Neural progenitor cell (in vitro differentiated cells): ENCODE data around the gene FOXRED1. TPM values are rescaled to one million over a fixed set of nuclear protein-coding genes. Genes with fewer than 3 reads are reported as not detected.

Experiments used
- DNase-seq: peaks from one replicate; pipeline ENCODE4 v3.0.0-alpha.2; 2016; ENCODE audit warnings: low spot score
- H2AFZ ChIP-seq: fragments of 200-600 bp; sonication (generic); replicated peaks from 2 replicates; pipeline ENCODE4 v1.6.1; 2016; ENCODE audit warnings: antibody characterized with exemption
- H3F3A ChIP-seq: fragments of 200-600 bp; sonication (generic); 2 replicates; pipeline ENCODE4 v1.6.1; 2016; ENCODE audit warnings: antibody characterized with exemption, low read depth
- H3K27ac ChIP-seq: fragments of 200-600 bp; sonication (generic); 2 replicates; pipeline ENCODE4 v1.5.1; 2016; ENCODE audit warnings: mild to moderate bottlenecking
- H3K27me3 ChIP-seq: fragments of 200-600 bp; sonication (generic); 2 replicates; pipeline ENCODE4 v1.6.1; 2016; ENCODE audit warnings: mild to moderate bottlenecking, moderate library complexity
- H3K36me3 ChIP-seq: fragments of 200-600 bp; sonication (generic); 2 replicates; pipeline ENCODE4 v1.5.1; 2016
- H3K4me1 ChIP-seq: fragments of 200-600 bp; sonication (generic); 2 replicates; pipeline ENCODE4 v1.6.1; 2016; ENCODE audit warnings: mixed run types
- H3K4me2 ChIP-seq: fragments of 200-600 bp; sonication (generic); 2 replicates; pipeline ENCODE4 v1.6.1; 2016
- H3K4me3 ChIP-seq: fragments of 200-600 bp; sonication (generic); 2 replicates; pipeline ENCODE4 v1.5.1; 2016
- H3K79me2 ChIP-seq: fragments of 200-600 bp; sonication (generic); 2 replicates; pipeline ENCODE4 v1.6.1; 2016; ENCODE audit warnings: low read depth
- H3K9ac ChIP-seq: fragments of 200-600 bp; sonication (generic); 2 replicates; pipeline ENCODE4 v1.6.1; 2016
- H3K9me3 ChIP-seq: fragments of 200-600 bp; sonication (generic); 2 replicates; pipeline ENCODE4 v1.5.1; 2016; ENCODE audit warnings: low read depth
- H4K20me1 ChIP-seq: fragments of 200-600 bp; sonication (generic); 2 replicates; pipeline ENCODE4 v1.6.1; 2016; ENCODE audit warnings: low read depth
- H3K27ac Mint-ChIP-seq: 3 replicates; pipeline ENCODE4 v1.8.0; 2021; ENCODE audit warnings: mixed read lengths
- H3K27me3 Mint-ChIP-seq: 2 replicates; pipeline ENCODE4 v1.8.0; 2022; ENCODE audit warnings: low read depth, mild to moderate bottlenecking, inconsistent platforms, moderate library complexity, mixed read lengths; ENCODE audit not compliant: insufficient read depth
- H3K36me3 Mint-ChIP-seq: 3 replicates; pipeline ENCODE4 v1.8.0; 2021; ENCODE audit warnings: mixed read lengths
- H3K4me1 Mint-ChIP-seq: 3 replicates; pipeline ENCODE4 v1.8.0; 2021; ENCODE audit warnings: mixed read lengths
- H3K4me3 Mint-ChIP-seq: 3 replicates; pipeline ENCODE4 v1.8.0; 2021; ENCODE audit warnings: mild to moderate bottlenecking, moderate library complexity, mixed read lengths
- H3K9me3 Mint-ChIP-seq: 3 replicates; pipeline ENCODE4 v1.8.0; 2020; ENCODE audit warnings: mixed read lengths
- CTCF ChIP-seq: fragments of 200-600 bp; sonication (generic); IDR thresholded peaks from 2 replicates; pipeline ENCODE4 v1.5.1; 2017; ENCODE audit warnings: antibody characterized with exemption, mild to moderate bottlenecking
- EZH2 ChIP-seq: fragments of 200-600 bp; sonication (generic); IDR thresholded peaks from 2 replicates; pipeline ENCODE4 v1.6.1; 2017; ENCODE audit warnings: antibody characterized with exemption, mild to moderate bottlenecking, moderate library complexity
- EZH2phosphoT487 ChIP-seq: fragments of 200-600 bp; sonication (generic); IDR thresholded peaks from 2 replicates; pipeline ENCODE4 v1.6.1; 2017; ENCODE audit warnings: antibody characterized with exemption
- total RNA-seq: library from RNA; depleted of rRNA; stranded (reverse); fragments of >200 nt; gene quantifications from 2 replicates; pipeline ENCODE4 v1.2.3, GENCODE V29; 2015; ENCODE audit warnings: low replicate concordance

The FOXRED1 gene
- total RNA-seq, 1 donor from 2014 or later = 25.8 TPM

- no peaks in the 10 kb centered on the region for H3K9me3 Mint-ChIP-seq
- Histone ChIP-seq H3K79me2 (peaks cover 41% of the 10 kb centered on the region), H3K4me2 (no peak overlapping the region), H3K9me3 (no peaks in the 10 kb centered on the region), H4K20me1 (peaks cover 7% of the 10 kb centered on the region), H3K4me1 (no peaks in the 10 kb centered on the region), H3F3A (no peaks in the 10 kb centered on the region), H2AFZ (no peak overlapping the region), H3K27me3 (no peaks in the 10 kb centered on the region), H3K27ac (no peak overlapping the region), H3K4me3 (no peak overlapping the region), H3K36me3 (no peaks in the 10 kb centered on the region), H3K9ac (no peak overlapping the region)
- peaks cover 2% of the 10 kb centered on the region for H3K27me3 Mint-ChIP-seq
- H3K36me3 Mint-ChIP-seq = peaks cover 9% of the 10 kb centered on the region
- no peak overlapping the region for H3K27ac Mint-ChIP-seq
- DNase-seq = no peak
- no peak overlapping the region for H3K4me3 Mint-ChIP-seq
- H3K4me1 Mint-ChIP-seq = no peaks in the 10 kb centered on the region
- TF ChIP-seq CTCF (no peak), EZH2phosphoT487 (no peak), EZH2 (no peak)
Observed at GRCh38 chr11:126231725-126232459, 37.1 kb upstream of the FOXRED1 start.

- Mint-ChIP-seq H3K27ac (no peak overlapping the region), H3K9me3 (no peaks in the 10 kb centered on the region), H3K4me3 (no peak overlapping the region), H3K36me3 (peaks cover 7% of the 10 kb centered on the region), H3K4me1 (no peaks in the 10 kb centered on the region), H3K27me3 (peaks cover 2% of the 10 kb centered on the region)
- Histone ChIP-seq H2AFZ (no peak overlapping the region), H4K20me1 (peaks cover 7% of the 10 kb centered on the region), H3K27me3 (no peaks in the 10 kb centered on the region), H3K4me1 (no peaks in the 10 kb centered on the region), H3K36me3 (no peaks in the 10 kb centered on the region), H3K9me3 (no peaks in the 10 kb centered on the region), H3K27ac (no peak overlapping the region), H3K4me2 (no peak overlapping the region), H3K79me2 (peaks cover 33% of the 10 kb centered on the region), H3F3A (no peaks in the 10 kb centered on the region), H3K4me3 (no peak overlapping the region), H3K9ac (no peak overlapping the region)
- DNase-seq = no peak
- no peak for TF ChIP-seq EZH2phosphoT487
- TF ChIP-seq EZH2 = no peak
- no peak for TF ChIP-seq CTCF
Observed at GRCh38 chr11:126232683-126233082, 36.3 kb upstream of the FOXRED1 start.

- Histone ChIP-seq H2AFZ (no peak overlapping the region), H4K20me1 (peaks cover 7% of the 10 kb centered on the region), H3K36me3 (no peaks in the 10 kb centered on the region), H3K27ac (no peak overlapping the region), H3K4me1 (no peaks in the 10 kb centered on the region), H3K4me3 (no peak overlapping the region), H3K79me2 (peaks cover 26% of the 10 kb centered on the region), H3K27me3 (no peaks in the 10 kb centered on the region), H3K9me3 (no peaks in the 10 kb centered on the region), H3K4me2 (no peak overlapping the region), H3F3A (no peaks in the 10 kb centered on the region), H3K9ac (no peak overlapping the region)
- DNase-seq = no peak
- no peak overlapping the region for H3K4me3 Mint-ChIP-seq
- H3K36me3 Mint-ChIP-seq = peaks cover 9% of the 10 kb centered on the region
- no peaks in the 10 kb centered on the region for H3K9me3 Mint-ChIP-seq
- H3K4me1 Mint-ChIP-seq = no peaks in the 10 kb centered on the region
- H3K27me3 Mint-ChIP-seq = peaks cover 2% of the 10 kb centered on the region
- TF ChIP-seq CTCF = no peak
- no peak for TF ChIP-seq EZH2
- TF ChIP-seq EZH2phosphoT487 = no peak
- no peak overlapping the region for H3K27ac Mint-ChIP-seq
Observed at GRCh38 chr11:126233391-126233790, 35.6 kb upstream of the FOXRED1 start.
